Kidney epithelial cell (primary cell): ENCODE measurements around the gene KCNT2. TPM values are rescaled to one million over a fixed set of nuclear protein-coding genes. Genes with fewer than 3 reads are reported as not detected.
A peak's percentile ranks its signal among the peaks of the same experiment; 100 is the strongest.

ENCODE experiments used
- DNase-seq: peaks from one replicate; pipeline ENCODE4 v3.0.0-alpha.2; 2010; ENCODE audit warnings: low read depth
- H3K27me3 ChIP-seq: 2 replicates; pipeline ENCODE4 v1.6.0; 2011; ENCODE audit warnings: low read length; ENCODE audit not compliant: control insufficient read depth, insufficient read depth
- H3K36me3 ChIP-seq: 2 replicates; pipeline ENCODE4 v1.5.1; 2011; ENCODE audit warnings: low read length; ENCODE audit not compliant: control insufficient read depth, insufficient read depth
- H3K4me3 ChIP-seq: 2 replicates; pipeline ENCODE4 v1.5.1; 2011; ENCODE audit warnings: low read depth, mild to moderate bottlenecking, control low read depth, low read length
- total RNA-seq: library from RNA; depleted of rRNA; stranded (reverse); fragments of >200 nt; gene quantifications from 2 replicates; pipeline ENCODE4 v1.2.3, GENCODE V29; 2015
- TF ChIP-seq, protein P1 (sequence below): IDR thresholded peaks from 2 replicates; pipeline ENCODE4 v1.5.1; 2011; ENCODE audit warnings: mild to moderate bottlenecking, moderate library complexity, low read length, control low read depth, inconsistent platforms; ENCODE audit not compliant: insufficient read depth, poor library complexity, severe bottlenecking

Gene KCNT2
- total RNA-seq, 1 donor from 2014 or later = 1.8 TPM

DNA sequence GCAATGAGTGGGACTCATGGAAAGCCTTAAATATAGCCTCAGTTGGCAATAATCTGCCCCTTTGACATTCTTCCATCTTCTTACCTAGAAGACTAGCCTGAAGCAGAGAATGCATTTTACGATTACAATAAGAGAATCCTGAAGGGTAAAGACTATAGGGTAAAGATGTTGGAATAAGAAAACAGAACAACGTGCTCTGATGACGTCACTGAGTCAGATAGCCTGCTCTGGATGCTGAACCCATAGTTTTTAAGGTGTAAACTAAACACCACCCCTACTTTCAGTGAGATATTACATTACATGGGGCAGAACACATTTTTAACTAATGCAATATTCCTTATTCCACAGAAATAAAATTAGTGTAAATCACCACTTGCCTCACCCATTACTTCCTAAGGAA is 240.4 kb downstream of the KCNT2 start:
- no peak for DNase-seq
- Histone ChIP-seq H3K27me3 (no peaks in the 10 kb centered on the region), H3K36me3 (no peaks in the 10 kb centered on the region), H3K4me3 (no peak overlapping the region)
- TF ChIP-seq, protein P1, sequence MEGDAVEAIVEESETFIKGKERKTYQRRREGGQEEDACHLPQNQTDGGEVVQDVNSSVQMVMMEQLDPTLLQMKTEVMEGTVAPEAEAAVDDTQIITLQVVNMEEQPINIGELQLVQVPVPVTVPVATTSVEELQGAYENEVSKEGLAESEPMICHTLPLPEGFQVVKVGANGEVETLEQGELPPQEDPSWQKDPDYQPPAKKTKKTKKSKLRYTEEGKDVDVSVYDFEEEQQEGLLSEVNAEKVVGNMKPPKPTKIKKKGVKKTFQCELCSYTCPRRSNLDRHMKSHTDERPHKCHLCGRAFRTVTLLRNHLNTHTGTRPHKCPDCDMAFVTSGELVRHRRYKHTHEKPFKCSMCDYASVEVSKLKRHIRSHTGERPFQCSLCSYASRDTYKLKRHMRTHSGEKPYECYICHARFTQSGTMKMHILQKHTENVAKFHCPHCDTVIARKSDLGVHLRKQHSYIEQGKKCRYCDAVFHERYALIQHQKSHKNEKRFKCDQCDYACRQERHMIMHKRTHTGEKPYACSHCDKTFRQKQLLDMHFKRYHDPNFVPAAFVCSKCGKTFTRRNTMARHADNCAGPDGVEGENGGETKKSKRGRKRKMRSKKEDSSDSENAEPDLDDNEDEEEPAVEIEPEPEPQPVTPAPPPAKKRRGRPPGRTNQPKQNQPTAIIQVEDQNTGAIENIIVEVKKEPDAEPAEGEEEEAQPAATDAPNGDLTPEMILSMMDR = no peak

GRCh38 chr1:196366817-196367495 is 241.3 kb downstream of the KCNT2 start:
- no peak for DNase-seq
- no peaks in the 10 kb centered on the region for H3K36me3 ChIP-seq

DNA sequence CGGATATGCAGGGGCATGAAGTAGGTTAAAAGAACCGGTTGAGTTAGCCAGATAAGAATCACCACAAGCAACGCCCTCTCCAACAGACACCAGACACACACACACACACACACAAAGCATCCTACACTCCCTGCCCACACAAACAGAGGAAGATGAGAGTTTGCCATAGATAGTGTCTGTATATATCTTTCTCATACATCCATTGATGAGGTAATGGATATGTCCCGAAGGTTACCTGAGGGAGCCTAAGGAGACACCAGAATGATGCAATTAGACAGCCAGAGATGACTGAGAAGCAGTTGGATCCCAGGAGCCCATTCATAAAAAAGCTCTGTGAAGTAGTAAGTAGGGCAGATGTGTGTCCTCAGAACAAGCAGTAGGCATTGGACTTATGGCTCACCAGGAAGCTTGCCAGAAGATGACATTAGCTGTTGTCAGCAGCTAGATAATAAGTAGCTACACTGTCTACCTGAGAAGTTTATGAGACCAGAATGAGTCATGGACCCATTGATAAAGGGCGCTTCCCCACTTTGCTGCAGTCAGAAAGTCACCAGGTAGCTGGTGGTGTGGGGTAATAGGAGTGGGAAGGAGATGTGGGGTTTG is 247.0 kb downstream of the KCNT2 start:
- Histone ChIP-seq H3K4me3 (no peak overlapping the region), H3K27me3 (no peaks in the 10 kb centered on the region), H3K36me3 (no peaks in the 10 kb centered on the region)
- DNase-seq = peak; percentile 34
- TF ChIP-seq, protein P1 = no peak

More at GRCh38 chr1:196366817-196367495, 241.3 kb downstream of the KCNT2 start:
- TF ChIP-seq, protein P1 = no peak
- Histone ChIP-seq H3K27me3 (no peaks in the 10 kb centered on the region), H3K4me3 (no peak overlapping the region)

DNA sequence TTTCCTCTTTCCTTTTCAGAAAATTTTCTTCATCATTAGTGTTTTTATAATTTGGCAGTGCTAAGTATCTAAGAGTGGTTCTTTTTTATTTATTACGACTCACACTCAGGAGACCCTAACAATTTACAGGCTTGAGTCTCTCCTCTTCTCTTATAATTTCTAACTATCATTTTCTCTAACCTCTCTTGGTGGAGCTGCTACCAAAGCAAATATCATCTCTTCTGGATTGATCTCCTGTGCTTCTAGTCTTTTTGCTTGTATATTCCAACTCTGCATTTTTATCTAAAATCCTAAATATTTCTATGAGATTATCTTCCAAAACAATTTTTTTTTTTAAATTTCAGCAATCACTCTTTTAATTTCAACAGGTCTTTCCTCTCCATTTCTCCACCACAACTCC is 250.3 kb downstream of the KCNT2 start:
- TF ChIP-seq, protein P1 = no peak
- no peak for DNase-seq
- no peak overlapping the region for H3K4me3 ChIP-seq
- H3K36me3 ChIP-seq = no peaks in the 10 kb centered on the region
- H3K27me3 ChIP-seq = no peaks in the 10 kb centered on the region

- Histone ChIP-seq H3K36me3 (no peaks in the 10 kb centered on the region), H3K27me3 (no peaks in the 10 kb centered on the region), H3K4me3 (no peak overlapping the region)
- TF ChIP-seq, protein P1 = peak; percentile 52
- no peak for DNase-seq
Measured at GRCh38 chr1:196355206-196355786, 252.9 kb downstream of the KCNT2 start.
